Endothelial cell (in vitro differentiated cells): Measurements from ENCODE around the gene MAVS. TPM values are rescaled to one million over a fixed set of nuclear protein-coding genes. Genes with fewer than 3 reads are reported as not detected.

Experiments
- DNase-seq: peaks from one replicate; pipeline ENCODE4 v3.0.0; 2021; ENCODE audit warnings: low spot score
- H3K27ac Mint-ChIP-seq: one replicate; pipeline ENCODE4 v1.8.0; 2021; ENCODE audit warnings: mixed read lengths, inconsistent platforms; ENCODE audit not compliant: unreplicated experiment
- H3K27me3 Mint-ChIP-seq: one replicate; pipeline ENCODE4 v1.8.0; 2021; ENCODE audit warnings: mild to moderate bottlenecking, moderate library complexity, mixed read lengths, inconsistent platforms; ENCODE audit not compliant: unreplicated experiment
- H3K36me3 Mint-ChIP-seq: one replicate; pipeline ENCODE4 v1.8.0; 2021; ENCODE audit warnings: mild to moderate bottlenecking, low read depth, mixed read lengths, inconsistent platforms; ENCODE audit not compliant: unreplicated experiment
- H3K4me1 Mint-ChIP-seq: one replicate; pipeline ENCODE4 v1.8.0; 2021; ENCODE audit warnings: mild to moderate bottlenecking, mixed read lengths, inconsistent platforms; ENCODE audit not compliant: unreplicated experiment
- H3K4me3 Mint-ChIP-seq: one replicate; pipeline ENCODE4 v1.8.0; 2021; ENCODE audit warnings: mild to moderate bottlenecking, mixed read lengths, inconsistent platforms; ENCODE audit not compliant: unreplicated experiment
- H3K9me3 Mint-ChIP-seq: one replicate; pipeline ENCODE4 v1.8.0; 2021; ENCODE audit warnings: mixed read lengths, inconsistent platforms; ENCODE audit not compliant: unreplicated experiment
- CTCF ChIP-seq: fragments of 200-600 bp; sonication (generic); IDR thresholded peaks from one replicate; pipeline ENCODE4 v1.5.0; 2021; ENCODE audit warnings: antibody characterized with exemption; ENCODE audit not compliant: unreplicated experiment
- total RNA-seq: library from RNA; stranded (reverse); fragmentation: NEBNext Ultra II Directional; extraction: Animal tissue kit (Norgen Biotek cat#: 25700); gene quantifications from one replicate; pipeline ENCODE4 v1.2.1, GENCODE V29; 2021; ENCODE audit not compliant: unreplicated experiment

Gene MAVS
- total RNA-seq, 1 donor from 2014 or later = 111 TPM

- DNase-seq = no peak
- H3K4me1 Mint-ChIP-seq = peaks cover 8% of the 10 kb centered on the region
- peaks cover 58% of the 10 kb centered on the region for H3K36me3 Mint-ChIP-seq
- H3K4me3 Mint-ChIP-seq = peak overlapping the region; percentile 67
- no peaks in the 10 kb centered on the region for H3K9me3 Mint-ChIP-seq
- TF ChIP-seq CTCF = no peak
- H3K27ac Mint-ChIP-seq = no peak overlapping the region
- peaks cover 2% of the 10 kb centered on the region for H3K27me3 Mint-ChIP-seq
Observed at GRCh38 chr20:3862333-3862732, 15.7 kb downstream of the MAVS start.

GRCh38 chr20:3863317-3863716 lies 16.7 kb downstream of the MAVS start:
- DNase-seq = no peak
- Mint-ChIP-seq H3K27ac (no peak overlapping the region), H3K27me3 (peaks cover 6% of the 10 kb centered on the region), H3K36me3 (peaks cover 56% of the 10 kb centered on the region), H3K9me3 (no peaks in the 10 kb centered on the region), H3K4me1 (no peaks in the 10 kb centered on the region), H3K4me3 (peak overlapping the region; percentile 67)
- no peak for TF ChIP-seq CTCF

GRCh38 chr20:3864518-3864917 lies 17.9 kb downstream of the MAVS start:
- no peak for TF ChIP-seq CTCF
- no peak overlapping the region for H3K4me3 Mint-ChIP-seq
- H3K4me1 Mint-ChIP-seq = no peaks in the 10 kb centered on the region
- no peak for DNase-seq
- no peak overlapping the region for H3K27ac Mint-ChIP-seq
- H3K27me3 Mint-ChIP-seq = peaks cover 6% of the 10 kb centered on the region
- peaks cover 52% of the 10 kb centered on the region for H3K36me3 Mint-ChIP-seq
- H3K9me3 Mint-ChIP-seq = no peaks in the 10 kb centered on the region

- Mint-ChIP-seq H3K4me1 (no peaks in the 10 kb centered on the region), H3K36me3 (peaks cover 53% of the 10 kb centered on the region), H3K4me3 (no peak overlapping the region), H3K27me3 (peaks cover 6% of the 10 kb centered on the region), H3K27ac (no peak overlapping the region), H3K9me3 (no peaks in the 10 kb centered on the region)
- no peak for DNase-seq
- no peak for TF ChIP-seq CTCF
Observed at GRCh38 chr20:3865152-3865886, 18.7 kb downstream of the MAVS start.

- Mint-ChIP-seq H3K27ac (no peak overlapping the region), H3K36me3 (peaks cover 60% of the 10 kb centered on the region), H3K4me1 (no peaks in the 10 kb centered on the region), H3K9me3 (no peaks in the 10 kb centered on the region), H3K27me3 (peaks cover 6% of the 10 kb centered on the region), H3K4me3 (no peak overlapping the region)
- TF ChIP-seq CTCF = no peak
- DNase-seq = no peak
Observed at GRCh38 chr20:3865887-3866407, 19.3 kb downstream of the MAVS start.
